GM23338 (cell line): ENCODE results near the gene ADCY5.

Experiments
- CTCF ChIP-seq, 2 experiments: fragments of 200-600 bp in 1 of 2; sonication (generic) in 1 of 2; conservative IDR thresholded peaks; 2 replicates each; pipeline versions ENCODE4 v1.5.1 to v1.6.1; 2016 to 2017; ENCODE audit warnings: antibody characterized with exemption in 2 of 2, low read depth in 2 of 2, mild to moderate bottlenecking in 2 of 2, moderate library complexity in 1 of 2
- ETS1 ChIP-seq: IDR thresholded peaks from 2 replicates; pipeline ENCODE4 v1.6.1; 2016; ENCODE audit warnings: antibody characterized with exemption
- EZH2phosphoT487 ChIP-seq: fragments of 200-600 bp; sonication (generic); IDR thresholded peaks from one replicate; pipeline ENCODE4 v1.8.1; 2018; ENCODE audit warnings: antibody characterized with exemption; ENCODE audit not compliant: unreplicated experiment
- POLR2AphosphoS5 ChIP-seq: IDR thresholded peaks from 2 replicates; pipeline ENCODE4 v1.6.1; 2016; ENCODE audit warnings: antibody characterized with exemption, low read depth

DNA sequence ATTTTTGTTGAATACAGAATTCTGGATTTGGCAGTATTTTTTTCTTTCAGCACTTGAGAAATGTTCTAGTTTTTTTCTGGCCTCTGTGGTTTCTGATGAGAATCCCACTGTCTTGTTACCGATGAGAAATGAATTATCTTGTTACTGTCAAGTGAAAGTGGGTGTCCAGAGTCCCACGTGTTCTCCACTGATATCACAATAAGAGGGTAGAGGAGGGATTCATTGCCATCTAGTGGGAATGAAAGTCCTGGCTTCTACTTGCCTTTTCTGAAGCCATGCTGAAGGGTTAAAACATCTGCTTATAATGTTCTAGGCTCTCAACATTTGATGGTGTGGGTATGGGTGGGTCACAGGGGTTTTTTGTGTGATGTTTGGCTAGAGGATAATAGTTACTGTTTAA lies 181.1 kb downstream of the ADCY5 start:
- peak; percentile 40 to 55 for TF ChIP-seq CTCF (conservative IDR thresholded peaks at IDR 0.05; ENCODE audit: low read depth in 2 of 2)
- no peak for TF ChIP-seq POLR2AphosphoS5
- no peak for TF ChIP-seq ETS1
- no peak for TF ChIP-seq EZH2phosphoT487
